Activated CD8-positive, alpha-beta memory T cell treated with anti-CD3 and anti-CD28 coated beads for 48 hours (primary cell): ENCODE data around the gene PHACTR1.
"Not testable (repeated sequence)": the region's sequence is repeated elsewhere in the genome, so short reads cannot be mapped to it uniquely, and the experiment has no call there.

Source experiments
- DNase-seq, 3 experiments: peaks; one replicate each; pipeline ENCODE4 v3.0.0-alpha.2; 2020; ENCODE audit warnings: low read depth in 2 of 3, low spot score in 2 of 3

Gene PHACTR1

DNA sequence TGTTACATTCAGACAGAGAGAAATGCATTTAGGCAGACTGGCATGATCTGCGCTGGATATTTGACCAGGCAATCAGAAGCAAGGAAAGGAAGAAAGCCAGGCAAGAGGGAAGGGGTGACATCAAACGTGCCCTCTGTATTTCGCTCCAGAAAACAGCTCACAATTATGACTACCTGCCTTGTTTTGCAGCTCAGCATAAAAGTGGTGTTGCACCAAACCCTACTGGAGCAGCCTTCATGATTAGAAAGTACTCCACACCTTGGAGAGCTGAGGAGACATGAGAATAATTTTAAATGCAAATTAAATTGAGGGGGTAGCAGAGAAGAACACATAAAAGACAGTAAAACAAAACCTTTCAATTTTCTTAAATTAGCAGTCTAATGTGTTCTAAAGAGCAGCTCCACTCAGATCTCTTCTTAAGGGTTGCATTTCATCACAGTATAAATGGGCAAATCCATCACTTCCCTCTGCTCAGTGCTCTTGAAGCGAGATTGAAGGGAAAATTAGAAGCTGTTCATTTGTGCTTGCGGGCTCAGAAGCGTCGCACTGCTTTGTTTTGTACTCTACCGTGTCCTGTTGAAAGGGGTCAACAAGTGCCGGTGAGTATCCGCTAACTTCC is at the start of gene PHACTR1:
Gene PHACTR1 (plus strand): TSS at position 470 of the 619 bp plus-strand sequence.
- DNase-seq = no peak

DNA sequence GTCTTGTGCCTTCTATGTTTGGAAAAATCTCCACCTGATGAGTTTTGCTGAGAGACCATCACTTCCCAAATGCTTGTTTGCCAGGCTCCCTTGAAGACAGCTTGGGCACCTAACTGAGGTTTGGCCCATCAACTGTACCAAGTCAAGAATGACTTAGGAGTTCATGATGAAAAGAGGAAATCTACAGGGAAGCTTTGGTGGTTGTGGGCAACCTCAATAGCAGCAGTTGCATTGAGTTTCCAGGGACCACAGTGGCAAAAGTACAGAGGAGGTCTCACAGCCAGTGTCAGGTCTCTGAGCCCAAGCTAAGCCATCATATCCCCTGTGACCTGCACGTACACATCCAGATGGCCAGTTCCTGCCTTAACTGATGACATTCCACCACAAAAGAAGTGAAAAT is 49.7 kb upstream of the PHACTR1 start:
- no peak for DNase-seq

DNA sequence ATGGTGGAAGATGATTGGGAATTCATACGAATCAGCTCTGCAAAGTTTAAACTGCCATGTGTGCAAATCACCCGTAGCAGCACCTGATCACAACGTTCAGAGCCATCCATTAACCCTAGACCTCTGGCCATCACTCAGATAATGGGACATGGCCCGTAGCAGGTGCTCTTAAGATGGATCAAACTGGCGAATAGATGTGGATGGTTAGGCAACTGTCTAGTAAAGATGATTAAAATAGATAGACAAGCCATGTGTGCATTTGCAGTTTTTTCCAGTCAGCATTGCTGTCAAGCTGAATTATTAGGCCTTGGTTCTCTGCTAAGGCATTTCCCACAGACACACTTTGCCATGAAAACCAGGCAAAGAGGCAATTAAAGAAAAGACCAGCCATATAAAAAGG is 40.6 kb upstream of the PHACTR1 start:
- DNase-seq = no peak

DNA sequence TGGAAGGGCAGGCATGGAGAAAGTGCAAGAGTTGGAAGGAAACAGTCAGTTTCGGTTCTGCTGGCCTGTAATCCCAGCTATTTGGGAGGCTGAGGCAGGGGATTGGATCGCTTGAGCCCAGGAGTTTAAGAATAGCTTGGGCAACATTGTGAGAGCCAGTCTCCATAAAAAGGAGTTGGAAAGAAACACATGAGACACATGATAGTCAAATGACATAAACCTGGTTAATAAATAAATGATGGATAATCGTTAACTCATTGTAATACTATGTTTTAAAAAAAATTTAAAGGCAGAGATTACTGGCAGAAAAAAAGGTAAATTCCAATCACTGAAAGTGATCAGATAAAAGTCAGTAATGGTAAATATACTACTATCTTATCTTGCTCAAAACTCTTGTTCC is 37.2 kb upstream of the PHACTR1 start:
- no peak for DNase-seq

DNA sequence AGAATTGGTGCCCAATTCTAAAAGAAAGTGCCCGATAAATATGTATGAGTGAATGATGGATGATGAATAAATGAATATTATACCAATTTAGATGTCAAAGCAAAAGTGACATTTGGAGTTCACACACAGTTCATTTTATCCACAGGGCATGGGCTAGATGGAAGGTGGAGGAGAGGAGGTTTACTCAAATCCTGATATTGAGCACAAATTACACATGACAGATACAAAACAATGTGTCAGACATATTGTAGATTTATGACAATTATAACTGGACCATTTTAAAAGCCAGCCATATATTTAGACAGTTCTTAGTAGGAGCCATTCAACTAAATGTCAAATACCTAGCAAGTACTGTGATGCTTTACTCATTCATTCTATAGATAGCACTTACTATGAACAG is 23.4 kb upstream of the PHACTR1 start:
- no peak for DNase-seq

DNA sequence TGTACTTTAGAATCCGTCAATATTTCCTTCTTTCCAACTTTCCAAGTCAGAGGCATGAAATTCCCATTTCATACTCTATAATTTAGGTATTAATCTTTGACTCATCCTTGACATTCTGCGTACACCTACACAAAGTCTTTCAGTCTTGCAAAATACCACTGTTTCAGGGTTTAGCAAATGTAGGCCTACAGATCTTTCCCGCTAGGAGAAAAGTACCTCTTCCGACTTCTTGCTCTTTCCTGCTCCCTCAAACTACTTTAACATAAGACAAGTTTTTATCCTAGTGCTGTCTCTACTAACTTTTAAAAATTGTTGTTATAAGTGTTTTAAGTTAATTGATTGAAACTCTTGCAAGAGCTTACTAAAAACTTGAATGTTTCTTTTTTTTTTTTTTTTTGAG is 18.3 kb upstream of the PHACTR1 start:
- no peak for DNase-seq

DNA sequence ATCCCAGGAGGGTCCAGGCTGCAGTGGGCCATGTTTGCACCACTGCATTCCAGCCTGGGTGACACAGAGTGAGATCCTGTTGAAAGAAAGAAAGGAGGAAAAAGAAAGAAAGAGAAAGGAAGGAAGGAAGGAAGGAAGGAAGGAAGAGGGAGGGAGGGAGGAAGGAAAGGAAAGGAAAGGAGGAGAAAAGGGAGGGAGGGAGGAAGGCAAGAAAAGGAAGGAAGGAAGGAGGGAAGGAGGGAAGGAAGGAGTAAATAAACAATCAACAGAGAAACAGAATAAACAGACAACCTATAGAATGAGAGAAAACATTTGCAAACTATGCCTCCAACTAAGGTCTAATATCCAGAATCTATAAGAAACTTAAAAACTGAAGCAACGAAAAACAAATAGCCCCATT is 11.6 kb upstream of the PHACTR1 start:
- no peak for DNase-seq

DNA sequence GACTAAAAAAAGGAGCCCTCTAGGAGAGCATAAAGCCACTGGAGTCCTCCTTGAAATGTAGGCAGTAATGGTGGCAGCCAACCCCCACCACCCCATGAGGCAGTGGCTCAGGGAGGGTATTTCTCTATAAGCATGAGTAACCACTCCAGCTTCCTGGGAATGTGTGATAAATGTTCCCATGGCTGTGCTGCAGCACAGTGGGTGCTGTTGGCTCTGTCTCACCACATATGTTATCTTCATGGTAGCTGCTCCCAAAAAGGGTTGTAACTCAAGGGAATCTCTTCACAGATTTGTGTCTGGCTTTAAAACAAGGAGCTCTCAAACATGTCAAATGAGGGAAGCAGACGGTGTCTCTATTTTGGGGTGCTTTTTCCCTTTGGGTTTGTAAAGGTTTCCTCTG is 7.5 kb upstream of the PHACTR1 start:
- no peak for DNase-seq

DNA sequence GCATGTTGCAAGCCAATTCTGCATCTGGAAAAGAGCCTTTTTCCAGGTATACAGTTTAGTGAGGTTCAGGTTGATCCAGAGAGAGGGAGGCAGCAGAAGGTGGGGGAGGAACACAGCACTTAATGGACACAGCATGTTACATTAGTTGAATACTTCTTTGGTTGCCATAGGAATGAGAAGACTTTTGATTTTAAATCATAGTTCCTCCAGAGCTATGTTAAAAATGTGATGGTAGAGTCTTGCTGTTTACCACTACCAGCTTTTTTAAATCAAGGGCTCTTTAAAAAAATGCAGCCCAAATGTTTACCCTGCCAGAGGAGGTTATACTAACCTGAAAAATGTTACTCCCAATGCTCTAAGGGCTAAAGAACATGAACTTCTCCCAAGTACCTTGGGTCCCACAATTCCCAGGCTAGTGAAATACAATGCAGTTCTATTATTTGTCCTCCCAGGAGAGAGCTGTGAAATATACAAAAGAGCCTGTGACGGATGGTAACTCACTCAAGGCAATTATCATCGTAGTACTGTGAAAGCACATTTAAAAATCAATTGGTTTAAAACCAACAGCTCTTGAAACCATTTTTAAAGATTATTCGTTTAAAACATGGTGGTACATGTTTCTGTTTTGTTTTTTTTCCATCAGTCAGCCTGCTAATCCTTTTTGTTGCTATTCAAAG is 6.9 kb upstream of the PHACTR1 start:
- no peak for DNase-seq

DNA sequence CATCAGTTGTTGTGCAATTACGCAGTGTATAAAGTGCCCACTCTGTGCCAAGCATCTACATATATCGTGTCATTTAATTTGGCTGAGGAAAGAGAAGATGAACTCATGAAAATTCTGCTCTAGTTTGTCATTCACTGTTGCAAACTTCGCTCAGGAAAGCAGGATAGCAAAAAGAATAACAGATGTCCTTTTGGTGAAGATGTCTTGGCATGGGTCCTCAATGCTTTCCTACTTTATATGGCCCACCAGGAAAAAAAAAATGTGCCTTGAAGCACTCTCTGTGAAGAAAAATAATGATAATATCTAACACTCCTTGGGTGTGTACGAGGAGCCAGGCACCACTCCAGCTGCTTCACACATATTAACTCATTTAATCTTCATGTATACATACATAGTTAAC is 5.6 kb upstream of the PHACTR1 start:
- no peak for DNase-seq

DNA sequence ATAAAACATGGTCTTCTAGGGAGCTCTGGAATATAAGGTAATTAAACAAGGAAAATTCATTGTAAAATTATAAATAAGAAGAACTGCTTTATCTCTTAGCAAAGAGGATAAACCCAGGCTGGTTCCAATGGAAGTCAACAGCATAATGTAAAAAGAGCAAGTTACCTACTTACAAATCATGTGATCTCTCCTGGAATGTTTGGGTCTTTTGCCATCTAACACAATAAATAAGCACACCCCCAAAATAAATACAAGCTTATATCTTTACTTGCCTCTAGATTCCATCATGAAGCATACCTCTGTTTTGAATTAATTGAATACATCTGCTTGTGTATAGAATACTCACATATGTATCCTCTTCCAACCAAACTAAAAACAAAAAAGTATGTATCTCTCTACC is 2.5 kb upstream of the PHACTR1 start:
- DNase-seq = no peak

DNA sequence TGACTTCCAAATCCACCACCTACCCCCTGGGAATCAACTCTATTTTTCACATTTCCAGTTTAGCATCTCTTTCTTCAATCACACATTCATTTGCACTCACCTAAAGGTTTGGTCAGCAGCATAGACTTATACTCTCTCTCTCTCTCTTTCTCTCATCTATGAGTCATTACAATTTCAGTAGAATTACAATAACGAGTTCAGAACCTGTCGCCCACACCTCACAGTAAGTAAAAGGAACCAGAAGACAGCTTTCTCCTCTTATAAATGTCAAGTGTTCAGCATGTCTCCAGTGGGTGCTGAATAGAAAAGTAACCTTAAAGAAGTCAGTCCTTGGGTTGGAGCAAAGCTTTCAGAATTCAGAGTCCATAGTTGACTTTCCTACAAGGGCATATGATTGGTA is 1.1 kb upstream of the PHACTR1 start:
- no peak for DNase-seq

DNA sequence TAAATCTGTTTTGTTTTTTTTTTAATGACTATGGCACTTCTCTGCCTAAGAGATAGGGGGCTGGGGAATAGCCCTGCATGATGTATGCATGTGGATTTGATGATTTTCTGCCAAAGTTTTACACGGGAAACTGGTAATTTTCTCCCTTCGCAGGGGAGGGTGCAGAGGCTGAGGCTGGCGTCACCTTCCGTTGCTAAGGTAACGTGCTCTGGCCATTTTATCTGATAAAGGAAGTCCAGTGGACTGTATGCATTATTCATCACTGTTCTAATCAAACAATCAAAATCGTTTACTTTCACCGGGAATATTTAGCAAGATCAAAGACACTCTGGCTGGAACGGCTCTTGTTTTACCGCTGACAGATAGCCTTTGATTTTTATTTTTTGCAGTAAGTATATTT is 789 bp downstream of the PHACTR1 start:
- no peak for DNase-seq

DNA sequence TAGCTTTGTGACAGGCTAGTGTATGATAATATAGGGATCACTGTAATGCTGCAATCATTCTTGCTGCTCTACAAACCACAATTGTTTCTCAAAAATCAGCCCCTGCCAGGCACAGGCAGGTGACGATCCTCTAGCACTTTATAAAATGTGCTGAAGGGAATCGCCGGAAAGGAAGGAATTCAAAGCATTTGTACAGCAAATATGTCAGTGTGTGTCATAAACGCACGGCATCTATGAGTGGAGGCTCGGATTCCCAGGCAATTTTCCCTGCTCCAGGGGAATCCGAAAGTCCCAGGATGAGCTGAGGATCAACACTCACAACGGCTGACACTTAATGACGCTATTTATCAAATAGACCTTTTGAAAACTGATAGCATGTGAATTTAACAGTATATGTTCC is 1.4 kb downstream of the PHACTR1 start:
- DNase-seq = no peak

DNA sequence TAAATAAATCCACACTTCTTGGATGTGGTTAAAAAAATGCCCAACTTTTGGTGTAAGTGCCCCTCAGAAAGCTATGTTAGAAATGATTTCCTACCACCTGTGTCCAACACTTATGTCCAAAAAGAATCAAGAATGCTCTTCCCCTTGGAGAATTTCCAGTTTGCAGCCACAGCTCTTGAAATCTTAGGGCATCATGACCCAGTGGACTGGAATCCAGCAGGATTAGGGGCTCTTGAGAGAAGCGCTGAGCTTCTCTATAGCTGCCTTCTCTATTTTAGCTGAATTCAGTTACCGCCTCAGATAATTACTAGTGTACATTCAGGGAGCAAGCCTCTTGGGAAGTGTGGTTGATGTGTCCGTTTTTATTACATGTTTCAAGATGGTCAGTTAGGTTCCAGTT is 2.5 kb downstream of the PHACTR1 start:
- no peak for DNase-seq

DNA sequence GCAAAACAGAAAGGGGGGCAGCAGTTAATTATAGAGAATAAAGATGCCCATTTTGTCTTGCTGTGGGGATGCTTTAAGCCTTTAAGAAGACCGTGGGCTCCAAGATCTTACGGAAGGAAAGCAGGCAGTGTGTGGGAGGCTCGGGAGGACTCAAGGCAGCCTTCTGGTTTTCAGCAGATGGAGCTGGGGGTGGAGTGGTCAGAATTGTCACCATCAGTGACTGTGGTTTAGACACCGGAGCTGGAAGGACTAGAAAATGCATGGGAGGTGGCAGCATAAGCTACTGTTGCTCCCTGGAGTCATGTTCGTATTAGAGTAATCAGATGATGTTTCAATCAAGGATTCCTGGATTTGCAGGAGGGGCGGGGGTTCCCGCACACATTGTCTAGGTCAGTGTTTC is 3.7 kb downstream of the PHACTR1 start:
- DNase-seq = no peak

DNA sequence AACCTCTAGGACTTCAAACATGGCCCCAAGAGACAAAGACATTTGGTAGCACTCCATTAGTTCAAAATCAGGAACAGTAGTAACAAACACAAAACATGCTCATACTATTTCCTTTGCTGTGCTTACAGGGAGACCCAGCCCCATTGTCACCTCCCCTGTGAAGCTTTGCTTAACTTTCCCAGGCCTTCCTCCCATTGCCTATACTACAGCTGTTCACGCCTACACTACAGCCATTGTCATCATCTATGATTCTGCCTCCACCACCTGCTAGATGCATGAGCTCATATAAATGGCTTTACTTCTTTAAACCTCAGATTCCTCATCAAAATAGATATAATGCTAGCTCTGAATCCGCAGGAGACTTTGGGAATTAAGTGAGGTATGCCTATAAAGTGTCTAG is 8.7 kb downstream of the PHACTR1 start:
- no peak for DNase-seq

DNA sequence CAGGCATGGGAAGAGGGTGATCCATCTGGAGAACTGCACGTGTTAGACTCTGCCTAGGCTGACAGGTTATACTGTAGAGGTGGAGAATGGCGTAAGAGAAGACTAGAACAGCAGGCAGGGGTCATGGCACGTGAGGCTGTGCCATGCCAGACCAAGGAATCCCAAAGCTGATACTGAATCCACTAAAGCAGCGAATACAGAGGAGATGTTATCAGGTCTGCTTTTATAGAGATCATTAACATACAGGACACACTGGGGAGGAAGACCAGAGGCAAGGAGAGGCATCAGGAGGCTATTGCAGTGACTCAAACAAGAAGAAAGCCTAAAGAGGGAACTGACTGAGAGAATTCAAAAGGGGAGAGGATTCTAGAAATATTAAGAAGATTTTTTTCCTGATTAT is 12.9 kb downstream of the PHACTR1 start:
- DNase-seq = no peak

DNA sequence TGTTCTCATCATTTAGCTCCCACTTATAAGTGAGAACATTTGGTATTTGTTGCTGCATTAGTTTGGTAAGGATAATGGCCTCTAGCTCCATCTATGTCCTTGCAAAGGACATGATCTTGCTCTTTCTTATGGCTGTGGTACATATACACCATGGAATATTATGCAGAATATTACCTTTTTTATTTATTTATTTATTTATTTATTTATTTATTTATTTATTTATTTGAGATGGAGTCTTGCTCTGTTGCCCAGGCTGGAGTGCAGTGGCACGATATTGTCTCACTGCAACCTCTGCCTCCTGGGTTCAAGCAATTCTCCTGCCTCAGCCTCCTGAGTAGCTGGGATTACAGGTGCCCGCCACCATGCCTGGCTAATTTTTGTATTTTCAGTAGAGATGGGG is 14.2 kb downstream of the PHACTR1 start:
- not testable (repeated sequence) for DNase-seq

DNA sequence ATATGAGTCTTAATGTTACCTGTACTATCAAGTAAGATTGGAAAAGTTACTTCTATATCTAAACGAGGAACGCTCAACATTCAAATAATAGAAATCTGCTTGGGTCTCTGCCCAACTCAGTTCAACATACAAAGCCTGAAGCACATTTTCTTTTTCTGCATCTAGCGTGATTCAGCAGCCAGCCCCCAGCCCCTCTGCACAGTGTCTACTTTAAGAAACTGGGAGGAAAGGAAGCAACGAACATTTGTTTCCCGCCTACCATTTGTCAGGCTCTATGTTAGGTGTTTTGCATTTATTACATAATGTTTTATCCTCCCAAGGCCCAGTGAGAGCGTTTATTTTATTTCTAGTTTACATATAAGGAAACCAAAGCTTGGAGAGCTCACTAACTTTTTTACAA is 17.3 kb downstream of the PHACTR1 start:
- no peak for DNase-seq

DNA sequence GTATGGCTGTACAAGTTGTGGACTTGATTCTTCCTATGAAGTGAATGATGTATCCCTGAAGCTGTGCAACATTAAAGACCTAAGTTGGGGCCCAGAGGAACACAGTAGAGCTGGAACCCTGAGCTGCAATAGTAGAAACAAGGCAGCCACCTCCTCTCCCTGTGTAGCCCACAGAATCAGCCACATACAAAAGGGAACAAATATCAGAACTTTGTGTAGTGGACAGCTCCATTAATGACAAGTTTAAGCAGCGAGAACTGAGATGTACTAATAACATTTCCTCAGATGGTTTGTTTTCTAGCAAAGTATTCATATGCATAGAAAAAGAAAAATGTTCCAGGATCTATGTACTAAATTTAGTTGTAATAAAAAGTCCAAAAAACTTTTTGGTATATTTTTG is 19.2 kb downstream of the PHACTR1 start:
- no peak for DNase-seq

DNA sequence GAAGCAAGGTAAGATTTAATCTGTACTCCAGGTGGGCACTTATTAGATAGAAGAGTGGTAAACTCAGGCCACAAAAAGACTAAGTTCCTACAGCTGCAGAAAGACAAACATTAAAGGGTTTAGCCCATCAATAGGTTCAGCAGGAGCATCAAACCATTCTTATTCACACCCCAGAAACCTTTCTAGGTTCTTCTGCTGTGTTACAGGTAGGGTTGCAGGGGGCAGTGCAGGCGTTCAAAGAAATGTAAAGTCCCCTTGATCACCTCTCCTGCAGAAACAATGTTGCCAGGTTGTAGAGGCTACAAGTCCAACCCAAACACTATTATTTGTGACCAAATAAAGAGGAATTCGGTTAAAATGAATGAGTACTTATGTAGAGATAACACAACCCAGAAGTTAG is 31.8 kb downstream of the PHACTR1 start:
- DNase-seq = no peak

DNA sequence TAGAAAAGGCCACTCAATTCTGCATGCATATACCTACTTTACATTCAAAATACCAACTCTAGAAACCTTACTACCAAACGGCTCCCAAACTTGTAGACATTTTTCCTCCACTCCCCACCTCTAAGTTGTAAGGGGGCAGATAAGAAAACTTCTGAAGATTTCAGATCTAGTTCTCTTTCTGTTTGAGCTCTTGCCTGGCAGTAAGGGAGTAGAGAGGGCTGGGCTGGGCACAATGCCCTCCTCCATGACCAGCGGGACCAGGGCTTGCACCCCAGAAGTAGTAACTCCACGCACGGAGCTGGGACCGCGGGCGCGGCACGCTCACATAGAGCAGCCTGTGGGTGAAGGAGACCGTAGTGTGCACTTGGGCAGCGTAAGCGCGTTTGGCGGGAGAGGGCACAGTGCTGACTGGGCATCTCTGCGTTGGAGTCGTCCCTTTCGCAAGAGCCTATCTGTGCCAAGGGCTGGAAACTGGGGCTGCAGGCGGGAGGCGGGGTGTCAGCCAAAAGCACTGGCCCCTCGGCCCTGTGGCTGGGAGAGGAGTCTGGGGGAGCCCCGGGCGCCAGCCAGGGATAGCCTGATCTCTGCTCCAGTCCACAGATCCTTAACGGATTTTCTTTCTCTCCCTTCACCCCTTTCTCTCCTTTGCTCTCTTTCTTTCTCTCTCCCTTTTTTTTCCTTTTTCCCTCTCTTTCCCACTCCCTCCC is 32.4 kb downstream of the PHACTR1 start:
- DNase-seq = no peak
